H9 (cell line): ENCODE measurements around the gene EOMES. TPM values are rescaled to one million over a fixed set of nuclear protein-coding genes. Genes with fewer than 3 reads are reported as not detected.

Experiments used
- DNase-seq: peaks from one replicate; pipeline ENCODE4 v3.0.0-alpha.2; 2017
- H2AFZ ChIP-seq: one replicate; pipeline ENCODE4 v1.6.1; 2013; ENCODE audit warnings: mild to moderate bottlenecking, low read length, control low read depth, moderate library complexity
- H2AK5ac ChIP-seq: 2 replicates; pipeline ENCODE4 v1.6.1; 2013; ENCODE audit warnings: low read length, control low read depth, mixed read lengths; ENCODE audit not compliant: insufficient read length
- H2BK120ac ChIP-seq: one replicate; pipeline ENCODE4 v1.6.1; 2013; ENCODE audit warnings: low read depth, mild to moderate bottlenecking, low read length, control low read depth, inconsistent platforms; ENCODE audit not compliant: poor library complexity, severe bottlenecking
- H2BK12ac ChIP-seq: 2 replicates; pipeline ENCODE4 v1.6.1; 2013; ENCODE audit warnings: low read length, control low read depth, mixed read lengths, low read depth; ENCODE audit not compliant: insufficient read length
- H2BK15ac ChIP-seq: 2 replicates; pipeline ENCODE4 v1.6.1; 2013; ENCODE audit warnings: low read depth, low read length, control low read depth
- H2BK20ac ChIP-seq: one replicate; pipeline ENCODE4 v1.6.1; 2013; ENCODE audit warnings: low read depth, mild to moderate bottlenecking, low read length, control low read depth, inconsistent platforms; ENCODE audit not compliant: poor library complexity, severe bottlenecking
- H2BK5ac ChIP-seq: 2 replicates; pipeline ENCODE4 v1.6.1; 2013; ENCODE audit warnings: low read length, control low read depth, mixed read lengths; ENCODE audit not compliant: insufficient read length
- H3K14ac ChIP-seq: 2 replicates; pipeline ENCODE4 v1.6.1; 2013; ENCODE audit warnings: low read length, control low read depth; ENCODE audit not compliant: insufficient read depth
- H3K18ac ChIP-seq: 2 replicates; pipeline ENCODE4 v1.6.1; 2013; ENCODE audit warnings: low read depth, mild to moderate bottlenecking, mixed read lengths, low read length, control low read depth; ENCODE audit not compliant: insufficient read length
- H3K23ac ChIP-seq: 2 replicates; pipeline ENCODE4 v1.6.1; 2013; ENCODE audit warnings: low read length, control low read depth, mixed read lengths, low read depth; ENCODE audit not compliant: insufficient read length
- H3K23me2 ChIP-seq: 2 replicates; pipeline ENCODE4 v1.6.1; 2013; ENCODE audit warnings: low read depth, mild to moderate bottlenecking, mixed read lengths, low read length, control low read depth; ENCODE audit not compliant: insufficient read length, poor library complexity, severe bottlenecking
- H3K27ac ChIP-seq: 2 replicates; pipeline ENCODE4 v1.5.1; 2013; ENCODE audit warnings: low read length, control low read depth, mixed read lengths, low read depth; ENCODE audit not compliant: insufficient read length
- H3K27me3 ChIP-seq: 2 replicates; pipeline ENCODE4 v1.6.1; 2013; ENCODE audit warnings: low read length, control low read depth, inconsistent platforms; ENCODE audit not compliant: insufficient read depth
- H3K4ac ChIP-seq: 2 replicates; pipeline ENCODE4 v1.6.1; 2013; ENCODE audit warnings: low read depth, mild to moderate bottlenecking, control low read depth, inconsistent platforms, low read length, moderate library complexity
- H3K4me1 ChIP-seq: 2 replicates; pipeline ENCODE4 v1.6.1; 2013; ENCODE audit warnings: low read length, control low read depth, inconsistent platforms; ENCODE audit not compliant: insufficient read depth
- H3K4me2 ChIP-seq: 2 replicates; pipeline ENCODE4 v1.6.1; 2013; ENCODE audit warnings: low read length, control low read depth, mixed read lengths; ENCODE audit not compliant: insufficient read length, insufficient read depth
- H3K56ac ChIP-seq: 2 replicates; pipeline ENCODE4 v1.6.1; 2013; ENCODE audit warnings: low read depth, mild to moderate bottlenecking, mixed read lengths, low read length, control low read depth; ENCODE audit not compliant: insufficient read length
- H3K79me1 ChIP-seq: 2 replicates; pipeline ENCODE4 v1.6.1; 2013; ENCODE audit warnings: low read depth, mild to moderate bottlenecking, moderate library complexity, low read length, control low read depth, inconsistent platforms; ENCODE audit not compliant: insufficient read depth, poor library complexity, severe bottlenecking
- H3K79me2 ChIP-seq: 2 replicates; pipeline ENCODE4 v1.6.1; 2013; ENCODE audit warnings: low read length, control low read depth, inconsistent platforms; ENCODE audit not compliant: insufficient read depth
- H3K9ac ChIP-seq: 2 replicates; pipeline ENCODE4 v1.6.1; 2013; ENCODE audit warnings: low read length, control low read depth, mixed read lengths; ENCODE audit not compliant: insufficient read length; ENCODE audit errors: extremely low read depth
- H3K9me3 ChIP-seq: one replicate; pipeline ENCODE4 v1.6.1; 2013; ENCODE audit warnings: low read depth, low read length, inconsistent platforms; ENCODE audit not compliant: control insufficient read depth
- H3T11ph ChIP-seq: one replicate; pipeline ENCODE4 v1.6.1; 2013; ENCODE audit warnings: mild to moderate bottlenecking, low read length, control low read depth, inconsistent platforms
- H4K20me1 ChIP-seq: one replicate; pipeline ENCODE4 v1.6.1; 2013; ENCODE audit not compliant: control insufficient read depth, insufficient read length, insufficient read depth
- H4K5ac ChIP-seq: 2 replicates; pipeline ENCODE4 v1.6.1; 2013; ENCODE audit warnings: low read depth, mild to moderate bottlenecking, mixed read lengths, low read length, control low read depth; ENCODE audit not compliant: insufficient read length
- H4K8ac ChIP-seq: replicated peaks from 2 replicates; pipeline ENCODE4 v1.6.1; 2013; ENCODE audit warnings: low read length, control low read depth, mixed read lengths, low read depth; ENCODE audit not compliant: insufficient read length
- H4K91ac ChIP-seq: 2 replicates; pipeline ENCODE4 v1.6.1; 2013; ENCODE audit warnings: low read depth, mild to moderate bottlenecking, moderate library complexity, mixed read lengths, low read length, control low read depth; ENCODE audit not compliant: insufficient read length
- H3K27ac Mint-ChIP-seq, 3 experiments: 2 replicates in 2 of 3; 3 replicates in 1 of 3; pipeline ENCODE4 v1.8.0; 2020 to 2021; ENCODE audit warnings: mixed read lengths in 3 of 3, mild to moderate bottlenecking in 1 of 3, moderate library complexity in 1 of 3
- H3K27me3 Mint-ChIP-seq: 2 replicates; pipeline ENCODE4 v1.8.0; 2021; ENCODE audit warnings: low read depth, mild to moderate bottlenecking, moderate library complexity, mixed read lengths
- H3K36me3 Mint-ChIP-seq, 3 experiments: 2 replicates in 2 of 3; 3 replicates in 1 of 3; pipeline ENCODE4 v1.8.0; 2020 to 2021; ENCODE audit warnings: low read depth in 3 of 3, mixed read lengths in 3 of 3; ENCODE audit not compliant: insufficient read depth in 1 of 3
- H3K4me1 Mint-ChIP-seq, 2 experiments: 2 replicates each; pipeline ENCODE4 v1.8.0; 2020; ENCODE audit warnings: mixed read lengths in 2 of 2
- H3K4me3 Mint-ChIP-seq, 2 experiments: 2 replicates in 1 of 2; 3 replicates in 1 of 2; pipeline ENCODE4 v1.8.0; 2020 to 2021; ENCODE audit warnings: mild to moderate bottlenecking in 2 of 2, mixed read lengths in 2 of 2, moderate library complexity in 1 of 2
- H3K9me3 Mint-ChIP-seq, 2 experiments: 2 replicates in 1 of 2; 3 replicates in 1 of 2; pipeline ENCODE4 v1.8.0; 2020; ENCODE audit warnings: mild to moderate bottlenecking in 2 of 2, mixed read lengths in 2 of 2, moderate library complexity in 1 of 2
- WGBS: extraction: QIAGEN DNeasy Blood & Tissue Kit; methylation state at CpG from one replicate; pipeline ENCODE4 v1.1.7; 2013; ENCODE audit warnings: missing lambda C conversion rate, low lambda C conversion rate, mixed read lengths; ENCODE audit not compliant: insufficient read length; ENCODE audit errors: extremely low coverage; 5-methylcytosine and 5-hydroxymethylcytosine counted together
- total RNA-seq: library from RNA; stranded (reverse); gene quantifications from 2 replicates; pipeline ENCODE4 v1.2.1, GENCODE V29; 2021
- TF ChIP-seq, protein P1 (sequence below): fragments of 200-600 bp; sonication (generic); conservative IDR thresholded peaks from 3 replicates; pipeline ENCODE4 v1.8.0; 2021; ENCODE audit warnings: antibody characterized with exemption, mild to moderate bottlenecking

EOMES gene
- total RNA-seq, 1 experiment from 2014 or later = 1.7 TPM

DNA sequence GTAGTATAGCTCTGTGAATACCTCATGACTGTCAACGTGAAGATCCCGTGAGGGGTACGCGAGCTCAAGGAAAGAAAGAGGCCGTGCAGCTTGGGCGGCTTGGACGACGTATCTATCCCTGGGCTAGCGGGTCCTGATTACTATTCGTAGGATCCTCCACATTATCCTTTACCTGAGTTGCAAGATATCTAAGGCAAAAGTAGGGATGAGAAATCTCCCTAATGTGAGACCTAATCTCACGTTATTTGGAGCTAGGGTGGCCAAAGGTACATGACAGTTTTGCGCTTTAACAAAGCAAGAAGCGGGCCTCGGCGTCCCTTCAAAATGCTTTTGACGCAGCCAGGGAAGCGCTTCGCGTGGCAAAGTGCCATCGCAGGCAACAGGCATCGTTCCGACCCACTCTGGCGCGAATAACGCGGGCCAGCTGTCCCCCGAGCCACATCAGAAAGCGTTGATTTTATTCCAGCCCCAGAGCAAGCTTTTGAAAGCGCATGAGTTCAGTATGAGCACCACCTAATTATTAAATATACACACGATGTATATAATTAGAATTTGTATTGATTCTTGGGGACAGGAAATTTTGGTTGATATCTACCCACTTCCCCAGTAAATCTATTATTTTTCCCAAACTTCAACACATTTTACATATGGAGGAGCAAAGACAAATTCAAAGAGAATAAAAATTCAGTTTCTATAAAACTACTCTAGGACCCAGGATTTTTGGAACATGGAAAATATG, 2.5 kb upstream of the EOMES start:
- H3K4me1 ChIP-seq = peaks cover 5% of the 10 kb centered on the region; the same call in 1 of the 2 replicates
- peaks cover 18% of the 10 kb centered on the region for H3K23me2 ChIP-seq
- peak overlapping the region; percentile 47 for H3K4me2 ChIP-seq
- no peak overlapping the region for H2BK5ac ChIP-seq
- no peak for DNase-seq
- H2BK12ac ChIP-seq = no peak overlapping the region
- H2BK120ac ChIP-seq = no peak overlapping the region
- peaks cover 94% of the 10 kb centered on the region for H3K27me3 Mint-ChIP-seq
- no CpG with 5 or more reads among the region's 30 CpGs for WGBS
- no peaks in the 10 kb centered on the region for H3K79me1 ChIP-seq
- peaks cover 0 to 21% of the 10 kb centered on the region in 2 experiments; a peak in 1 of 5 replicates for H3K9me3 Mint-ChIP-seq
- H3K4me3 Mint-ChIP-seq = peak overlapping the region in 1 of 2 experiments; percentile 88; a peak in 3 of 5 replicates
- H3T11ph ChIP-seq = no peak overlapping the region
- no peak overlapping the region for H3K56ac ChIP-seq
- H3K23ac ChIP-seq = no peak overlapping the region
- no peak overlapping the region for H3K18ac ChIP-seq
- no peak overlapping the region for H3K4ac ChIP-seq
- no peak overlapping the region for H2BK20ac ChIP-seq
- H3K27me3 ChIP-seq = peaks cover 82% of the 10 kb centered on the region
- no peaks in the 10 kb centered on the region for H3K9me3 ChIP-seq
- no peaks in the 10 kb centered on the region for H4K20me1 ChIP-seq
- H2AK5ac ChIP-seq = no peak overlapping the region
- no peak overlapping the region for H4K8ac ChIP-seq
- no peak overlapping the region for H2AFZ ChIP-seq
- no peak overlapping the region for H3K27ac ChIP-seq
- no peaks in the 10 kb centered on the region for H3K36me3 Mint-ChIP-seq
- no peak overlapping the region for H4K5ac ChIP-seq
- H3K4me1 Mint-ChIP-seq = peaks cover 55 to 65% of the 10 kb centered on the region in 2 experiments
- TF ChIP-seq, protein P1, sequence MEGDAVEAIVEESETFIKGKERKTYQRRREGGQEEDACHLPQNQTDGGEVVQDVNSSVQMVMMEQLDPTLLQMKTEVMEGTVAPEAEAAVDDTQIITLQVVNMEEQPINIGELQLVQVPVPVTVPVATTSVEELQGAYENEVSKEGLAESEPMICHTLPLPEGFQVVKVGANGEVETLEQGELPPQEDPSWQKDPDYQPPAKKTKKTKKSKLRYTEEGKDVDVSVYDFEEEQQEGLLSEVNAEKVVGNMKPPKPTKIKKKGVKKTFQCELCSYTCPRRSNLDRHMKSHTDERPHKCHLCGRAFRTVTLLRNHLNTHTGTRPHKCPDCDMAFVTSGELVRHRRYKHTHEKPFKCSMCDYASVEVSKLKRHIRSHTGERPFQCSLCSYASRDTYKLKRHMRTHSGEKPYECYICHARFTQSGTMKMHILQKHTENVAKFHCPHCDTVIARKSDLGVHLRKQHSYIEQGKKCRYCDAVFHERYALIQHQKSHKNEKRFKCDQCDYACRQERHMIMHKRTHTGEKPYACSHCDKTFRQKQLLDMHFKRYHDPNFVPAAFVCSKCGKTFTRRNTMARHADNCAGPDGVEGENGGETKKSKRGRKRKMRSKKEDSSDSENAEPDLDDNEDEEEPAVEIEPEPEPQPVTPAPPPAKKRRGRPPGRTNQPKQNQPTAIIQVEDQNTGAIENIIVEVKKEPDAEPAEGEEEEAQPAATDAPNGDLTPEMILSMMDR = no peak
- H3K14ac ChIP-seq = no peak overlapping the region
- no peak overlapping the region for H3K9ac ChIP-seq
- H2BK15ac ChIP-seq = no peak overlapping the region
- H3K79me2 ChIP-seq = no peaks in the 10 kb centered on the region
- H4K91ac ChIP-seq = no peak overlapping the region
- no peak overlapping the region for H3K27ac Mint-ChIP-seq
